ENCODE data around the gene EXOSC2. TPM values are rescaled to one million over a fixed set of nuclear protein-coding genes. Genes with fewer than 3 reads are reported as not detected.

Gene EXOSC2
- total and polyA plus RNA-seq, 2 of the 13 experiments (the other 11 are each of a cell fraction or from before 2014, with no cell fraction given), result 27.5 to 63.8 TPM

DNA sequence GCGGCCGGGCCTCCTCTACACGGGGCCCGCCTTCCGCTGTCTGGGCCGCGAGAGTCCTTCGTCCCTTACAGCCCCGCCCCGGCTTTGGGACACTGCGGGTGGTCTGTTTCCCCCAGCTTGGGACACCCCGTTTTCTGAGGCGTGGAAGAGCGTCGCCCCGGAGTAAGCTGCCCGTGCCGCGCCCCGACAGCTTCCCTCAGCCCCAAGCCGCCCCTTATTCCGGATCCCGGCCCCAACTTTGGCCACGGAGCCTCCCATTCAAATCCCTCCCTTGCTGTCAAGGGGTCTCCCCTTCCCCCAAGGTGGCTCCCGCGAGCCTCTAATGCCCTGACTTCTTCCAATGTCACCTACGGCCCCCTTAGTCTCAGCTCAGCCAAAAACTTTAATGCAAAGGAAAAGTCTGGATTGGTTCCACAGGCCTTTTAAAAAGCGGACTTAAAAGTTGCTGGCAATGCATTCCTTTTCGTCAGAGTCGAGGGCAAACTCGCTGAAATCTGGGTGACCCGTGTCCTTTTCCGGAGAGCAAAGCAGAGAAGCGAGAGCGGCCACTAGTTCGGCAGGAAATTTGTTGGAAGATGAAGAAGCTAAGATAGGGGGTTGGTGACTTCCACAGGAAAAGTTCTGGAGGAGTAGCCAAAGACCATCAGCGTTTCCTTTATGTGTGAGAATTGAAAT is 19.8 kb downstream of the EXOSC2 start (continued):
- TF ChIP-seq ZNF251 (CRISPR knock-in tag; IDR thresholded peaks at IDR 0.05) (no peak), STAG1 (CRISPR knock-in tag; IDR thresholded peaks at IDR 0.05) (no peak), NFKB2 (CRISPR knock-in tag; IDR thresholded peaks at IDR 0.05; ENCODE audit: borderline replicate concordance) (no peak), TBP (CRISPR knock-in tag; IDR thresholded peaks at IDR 0.05) (no peak), KLF13 (CRISPR knock-in tag; IDR thresholded peaks at IDR 0.05) (no peak), HMG20A (CRISPR knock-in tag; IDR thresholded peaks at IDR 0.05; ENCODE audit: borderline replicate concordance) (no peak), EHMT2 (IDR thresholded peaks at IDR 0.05; ENCODE audit: borderline replicate concordance, low read depth, low read length) (no peak), HIVEP1 (CRISPR knock-in tag; IDR thresholded peaks at IDR 0.05) (no peak), ATF7-NPFF (CRISPR knock-in tag; IDR thresholded peaks at IDR 0.05; ENCODE audit: low read depth) (no peak)
- TF ChIP-seq, protein P1, sequence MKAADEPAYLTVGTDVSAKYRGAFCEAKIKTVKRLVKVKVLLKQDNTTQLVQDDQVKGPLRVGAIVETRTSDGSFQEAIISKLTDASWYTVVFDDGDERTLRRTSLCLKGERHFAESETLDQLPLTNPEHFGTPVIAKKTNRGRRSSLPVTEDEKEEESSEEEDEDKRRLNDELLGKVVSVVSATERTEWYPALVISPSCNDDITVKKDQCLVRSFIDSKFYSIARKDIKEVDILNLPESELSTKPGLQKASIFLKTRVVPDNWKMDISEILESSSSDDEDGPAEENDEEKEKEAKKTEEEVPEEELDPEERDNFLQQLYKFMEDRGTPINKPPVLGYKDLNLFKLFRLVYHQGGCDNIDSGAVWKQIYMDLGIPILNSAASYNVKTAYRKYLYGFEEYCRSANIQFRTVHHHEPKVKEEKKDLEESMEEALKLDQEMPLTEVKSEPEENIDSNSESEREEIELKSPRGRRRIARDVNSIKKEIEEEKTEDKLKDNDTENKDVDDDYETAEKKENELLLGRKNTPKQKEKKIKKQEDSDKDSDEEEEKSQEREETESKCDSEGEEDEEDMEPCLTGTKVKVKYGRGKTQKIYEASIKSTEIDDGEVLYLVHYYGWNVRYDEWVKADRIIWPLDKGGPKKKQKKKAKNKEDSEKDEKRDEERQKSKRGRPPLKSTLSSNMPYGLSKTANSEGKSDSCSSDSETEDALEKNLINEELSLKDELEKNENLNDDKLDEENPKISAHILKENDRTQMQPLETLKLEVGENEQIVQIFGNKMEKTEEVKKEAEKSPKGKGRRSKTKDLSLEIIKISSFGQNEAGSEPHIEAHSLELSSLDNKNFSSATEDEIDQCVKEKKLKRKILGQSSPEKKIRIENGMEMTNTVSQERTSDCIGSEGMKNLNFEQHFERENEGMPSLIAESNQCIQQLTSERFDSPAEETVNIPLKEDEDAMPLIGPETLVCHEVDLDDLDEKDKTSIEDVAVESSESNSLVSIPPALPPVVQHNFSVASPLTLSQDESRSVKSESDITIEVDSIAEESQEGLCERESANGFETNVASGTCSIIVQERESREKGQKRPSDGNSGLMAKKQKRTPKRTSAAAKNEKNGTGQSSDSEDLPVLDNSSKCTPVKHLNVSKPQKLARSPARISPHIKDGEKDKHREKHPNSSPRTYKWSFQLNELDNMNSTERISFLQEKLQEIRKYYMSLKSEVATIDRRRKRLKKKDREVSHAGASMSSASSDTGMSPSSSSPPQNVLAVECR (CRISPR knock-in tag; IDR thresholded peaks at IDR 0.05; ENCODE audit: borderline replicate concordance), result peak; percentile 32
- TF ChIP-seq, protein P2, sequence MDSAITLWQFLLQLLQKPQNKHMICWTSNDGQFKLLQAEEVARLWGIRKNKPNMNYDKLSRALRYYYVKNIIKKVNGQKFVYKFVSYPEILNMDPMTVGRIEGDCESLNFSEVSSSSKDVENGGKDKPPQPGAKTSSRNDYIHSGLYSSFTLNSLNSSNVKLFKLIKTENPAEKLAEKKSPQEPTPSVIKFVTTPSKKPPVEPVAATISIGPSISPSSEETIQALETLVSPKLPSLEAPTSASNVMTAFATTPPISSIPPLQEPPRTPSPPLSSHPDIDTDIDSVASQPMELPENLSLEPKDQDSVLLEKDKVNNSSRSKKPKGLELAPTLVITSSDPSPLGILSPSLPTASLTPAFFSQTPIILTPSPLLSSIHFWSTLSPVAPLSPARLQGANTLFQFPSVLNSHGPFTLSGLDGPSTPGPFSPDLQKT (CRISPR knock-in tag; IDR thresholded peaks at IDR 0.05; ENCODE audit: borderline replicate concordance), result no peak
- TF ChIP-seq, protein P3, sequence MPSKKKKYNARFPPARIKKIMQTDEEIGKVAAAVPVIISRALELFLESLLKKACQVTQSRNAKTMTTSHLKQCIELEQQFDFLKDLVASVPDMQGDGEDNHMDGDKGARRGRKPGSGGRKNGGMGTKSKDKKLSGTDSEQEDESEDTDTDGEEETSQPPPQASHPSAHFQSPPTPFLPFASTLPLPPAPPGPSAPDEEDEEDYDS (CRISPR knock-in tag; IDR thresholded peaks at IDR 0.05), result no peak
- TF ChIP-seq, protein P4, sequence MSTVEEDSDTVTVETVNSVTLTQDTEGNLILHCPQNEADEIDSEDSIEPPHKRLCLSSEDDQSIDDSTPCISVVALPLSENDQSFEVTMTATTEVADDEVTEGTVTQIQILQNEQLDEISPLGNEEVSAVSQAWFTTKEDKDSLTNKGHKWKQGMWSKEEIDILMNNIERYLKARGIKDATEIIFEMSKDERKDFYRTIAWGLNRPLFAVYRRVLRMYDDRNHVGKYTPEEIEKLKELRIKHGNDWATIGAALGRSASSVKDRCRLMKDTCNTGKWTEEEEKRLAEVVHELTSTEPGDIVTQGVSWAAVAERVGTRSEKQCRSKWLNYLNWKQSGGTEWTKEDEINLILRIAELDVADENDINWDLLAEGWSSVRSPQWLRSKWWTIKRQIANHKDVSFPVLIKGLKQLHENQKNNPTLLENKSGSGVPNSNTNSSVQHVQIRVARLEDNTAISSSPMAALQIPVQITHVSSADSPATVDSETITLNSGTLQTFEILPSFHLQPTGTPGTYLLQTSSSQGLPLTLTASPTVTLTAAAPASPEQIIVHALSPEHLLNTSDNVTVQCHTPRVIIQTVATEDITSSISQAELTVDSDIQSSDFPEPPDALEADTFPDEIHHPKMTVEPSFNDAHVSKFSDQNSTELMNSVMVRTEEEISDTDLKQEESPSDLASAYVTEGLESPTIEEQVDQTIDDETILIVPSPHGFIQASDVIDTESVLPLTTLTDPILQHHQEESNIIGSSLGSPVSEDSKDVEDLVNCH (CRISPR knock-in tag; IDR thresholded peaks at IDR 0.05), result no peak
- TF ChIP-seq, protein P5, sequence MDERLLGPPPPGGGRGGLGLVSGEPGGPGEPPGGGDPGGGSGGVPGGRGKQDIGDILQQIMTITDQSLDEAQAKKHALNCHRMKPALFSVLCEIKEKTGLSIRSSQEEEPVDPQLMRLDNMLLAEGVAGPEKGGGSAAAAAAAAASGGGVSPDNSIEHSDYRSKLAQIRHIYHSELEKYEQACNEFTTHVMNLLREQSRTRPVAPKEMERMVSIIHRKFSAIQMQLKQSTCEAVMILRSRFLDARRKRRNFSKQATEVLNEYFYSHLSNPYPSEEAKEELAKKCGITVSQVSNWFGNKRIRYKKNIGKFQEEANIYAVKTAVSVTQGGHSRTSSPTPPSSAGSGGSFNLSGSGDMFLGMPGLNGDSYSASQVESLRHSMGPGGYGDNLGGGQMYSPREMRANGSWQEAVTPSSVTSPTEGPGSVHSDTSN (CRISPR knock-in tag; IDR thresholded peaks at IDR 0.05), result no peak
- TF ChIP-seq, protein P6, sequence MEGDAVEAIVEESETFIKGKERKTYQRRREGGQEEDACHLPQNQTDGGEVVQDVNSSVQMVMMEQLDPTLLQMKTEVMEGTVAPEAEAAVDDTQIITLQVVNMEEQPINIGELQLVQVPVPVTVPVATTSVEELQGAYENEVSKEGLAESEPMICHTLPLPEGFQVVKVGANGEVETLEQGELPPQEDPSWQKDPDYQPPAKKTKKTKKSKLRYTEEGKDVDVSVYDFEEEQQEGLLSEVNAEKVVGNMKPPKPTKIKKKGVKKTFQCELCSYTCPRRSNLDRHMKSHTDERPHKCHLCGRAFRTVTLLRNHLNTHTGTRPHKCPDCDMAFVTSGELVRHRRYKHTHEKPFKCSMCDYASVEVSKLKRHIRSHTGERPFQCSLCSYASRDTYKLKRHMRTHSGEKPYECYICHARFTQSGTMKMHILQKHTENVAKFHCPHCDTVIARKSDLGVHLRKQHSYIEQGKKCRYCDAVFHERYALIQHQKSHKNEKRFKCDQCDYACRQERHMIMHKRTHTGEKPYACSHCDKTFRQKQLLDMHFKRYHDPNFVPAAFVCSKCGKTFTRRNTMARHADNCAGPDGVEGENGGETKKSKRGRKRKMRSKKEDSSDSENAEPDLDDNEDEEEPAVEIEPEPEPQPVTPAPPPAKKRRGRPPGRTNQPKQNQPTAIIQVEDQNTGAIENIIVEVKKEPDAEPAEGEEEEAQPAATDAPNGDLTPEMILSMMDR (CRISPR knock-in tag; IDR thresholded peaks at IDR 0.05), result peak; percentile 46
- TF ChIP-seq, protein P7, sequence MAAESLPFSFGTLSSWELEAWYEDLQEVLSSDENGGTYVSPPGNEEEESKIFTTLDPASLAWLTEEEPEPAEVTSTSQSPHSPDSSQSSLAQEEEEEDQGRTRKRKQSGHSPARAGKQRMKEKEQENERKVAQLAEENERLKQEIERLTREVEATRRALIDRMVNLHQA (CRISPR knock-in tag; IDR thresholded peaks at IDR 0.05), result no peak
